ENCODE data around the gene TMC7.

GRCh38 chr16:19104607-19105006 lies 120.9 kb downstream of the TMC7 start:
- TF ChIP-seq EZH2 (IDR thresholded peaks at IDR 0.05) (no peak), POLR2AphosphoS5 (IDR thresholded peaks at IDR 0.05; ENCODE audit: borderline replicate concordance, low read depth, low read length) (no peak)

All from SK-N-MC (cell line).